GM06990 (cell line): ENCODE data around the gene PLA2G6.
"Not testable (repeated sequence)": the region's sequence is repeated elsewhere in the genome, so short reads cannot be mapped to it uniquely, and the experiment has no call there.

Experiments
- DNase-seq: peaks from one replicate; pipeline ENCODE4 v3.0.0-alpha.2; 2011; ENCODE audit not compliant: insufficient read length; ENCODE audit errors: extremely low read depth
- H3K27me3 ChIP-seq: replicated peaks from 2 replicates; pipeline ENCODE4 v1.6.0; 2011; ENCODE audit warnings: low read length; ENCODE audit not compliant: control insufficient read depth, insufficient read depth
- H3K36me3 ChIP-seq: 2 replicates; pipeline ENCODE4 v1.5.1; 2011; ENCODE audit warnings: low read length; ENCODE audit not compliant: control insufficient read depth, insufficient read depth
- H3K4me3 ChIP-seq: replicated peaks from 2 replicates; pipeline ENCODE4 v1.5.1; 2011; ENCODE audit warnings: low read depth, mild to moderate bottlenecking, control low read depth, low read length
- CTCF ChIP-seq: IDR thresholded peaks from 2 replicates; pipeline ENCODE4 v1.5.1; 2011; ENCODE audit warnings: low read length, control low read depth, mild to moderate bottlenecking, inconsistent platforms; ENCODE audit not compliant: insufficient read depth, poor library complexity, severe bottlenecking

The PLA2G6 gene

GRCh38 chr22:38163844-38164550, 17.6 kb downstream of the PLA2G6 start:
- Histone ChIP-seq H3K27me3 (no peaks in the 10 kb centered on the region), H3K4me3 (no peak overlapping the region), H3K36me3 (peaks cover 9% of the 10 kb centered on the region)
- no peak for TF ChIP-seq CTCF
- DNase-seq, result no peak

GRCh38 chr22:38162881-38163843, 18.5 kb downstream of the PLA2G6 start:
- TF ChIP-seq CTCF, result no peak
- H3K4me3 ChIP-seq, result no peak overlapping the region
- no peak for DNase-seq
- H3K27me3 ChIP-seq, result no peaks in the 10 kb centered on the region
- peaks cover 7% of the 10 kb centered on the region for H3K36me3 ChIP-seq

GRCh38 chr22:38155703-38156102, 25.9 kb downstream of the PLA2G6 start:
- DNase-seq, result no peak
- no peak for TF ChIP-seq CTCF
- Histone ChIP-seq H3K27me3 (no peaks in the 10 kb centered on the region), H3K4me3 (no peak overlapping the region), H3K36me3 (no peaks in the 10 kb centered on the region)

GRCh38 chr22:38154563-38154915, 27.1 kb downstream of the PLA2G6 start:
- H3K27me3 ChIP-seq, H3K4me3 ChIP-seq, DNase-seq, H3K36me3 ChIP-seq: not testable (repeated sequence)

- no peak overlapping the region for H3K4me3 ChIP-seq
- H3K36me3 ChIP-seq, result no peaks in the 10 kb centered on the region
- no peaks in the 10 kb centered on the region for H3K27me3 ChIP-seq
- no peak for TF ChIP-seq CTCF
- no peak for DNase-seq
Observed at GRCh38 chr22:38153821-38154562, 27.6 kb downstream of the PLA2G6 start.

GRCh38 chr22:38151126-38151500, 30.5 kb downstream of the PLA2G6 start:
- no peak overlapping the region for H3K4me3 ChIP-seq

More at GRCh38 chr22:38151126-38151500, 30.5 kb downstream of the PLA2G6 start:
- H3K27me3 ChIP-seq, result no peaks in the 10 kb centered on the region
- no peak for DNase-seq
- TF ChIP-seq CTCF, result no peak
- no peaks in the 10 kb centered on the region for H3K36me3 ChIP-seq
